MCF 10A (cell line): ENCODE data around the gene PUS1. TPM values are rescaled to one million over a fixed set of nuclear protein-coding genes. Genes with fewer than 3 reads are reported as not detected.

ENCODE experiments used
- BruUV-seq: library from RNA; stranded (reverse); fragments of 400-500 nt; replicated peaks from 2 replicates; lab custom pipeline; 2021; lab: Mats Ljungman, UMichigan
- CTCF ChIA-PET: fragments of 300-600 bp; sonication (Branson Sonifier 250); formaldehyde crosslinking; extraction: SDS; loops from one replicate; lab custom pipeline; 2021; ENCODE audit warnings: antibody characterized with exemption, inconsistent platforms; lab: Yijun Ruan, JAX
- POLR2A ChIA-PET: fragments of 300-600, 350-650 bp; sonication (Branson Sonifier 250); formaldehyde crosslinking; extraction: SDS; loops from one replicate; lab custom pipeline; 2020; ENCODE audit warnings: antibody characterized with exemption, inconsistent platforms; lab: Yijun Ruan, JAX
- DNase-seq: peaks from one replicate; pipeline ENCODE4 v3.0.0-alpha.2; 2018; ENCODE audit not compliant: unreplicated experiment
- H3K27ac Mint-ChIP-seq: one replicate; pipeline ENCODE4 v1.8.0; 2022; ENCODE audit warnings: mild to moderate bottlenecking, low read depth, mixed read lengths; ENCODE audit not compliant: unreplicated experiment
- H3K27me3 Mint-ChIP-seq: one replicate; pipeline ENCODE4 v1.8.0; 2022; ENCODE audit warnings: mixed read lengths; ENCODE audit not compliant: insufficient read depth, unreplicated experiment
- H3K36me3 Mint-ChIP-seq: one replicate; pipeline ENCODE4 v1.8.0; 2022; ENCODE audit warnings: mild to moderate bottlenecking, moderate library complexity, mixed read lengths; ENCODE audit not compliant: insufficient read depth, unreplicated experiment
- H3K4me1 Mint-ChIP-seq: one replicate; pipeline ENCODE4 v1.8.0; 2022; ENCODE audit warnings: mixed read lengths; ENCODE audit not compliant: insufficient read depth, unreplicated experiment
- H3K4me3 Mint-ChIP-seq: one replicate; pipeline ENCODE4 v1.8.0; 2022; ENCODE audit warnings: mild to moderate bottlenecking, moderate library complexity, mixed read lengths; ENCODE audit not compliant: unreplicated experiment
- H3K9me3 Mint-ChIP-seq: one replicate; pipeline ENCODE4 v1.8.0; 2022; ENCODE audit warnings: mixed read lengths; ENCODE audit not compliant: unreplicated experiment
- CTCF ChIP-seq: fragments of 200-600 bp; IDR thresholded peaks from one replicate; pipeline ENCODE4 v1.8.0; 2022; ENCODE audit warnings: antibody characterized with exemption, mild to moderate bottlenecking; ENCODE audit not compliant: unreplicated experiment
- intact Hi-C: fragments of 100-400 bp; cut with micrococcal nuclease; formaldehyde crosslinking; loops from 2 replicates; pipeline ENCODE4 v1.14.1; 2022
- total RNA-seq: library from RNA; stranded (reverse); gene quantifications from 2 replicates; pipeline ENCODE4 v1.2.3, GENCODE V29; 2022

PUS1 gene
- total RNA-seq, 1 experiment from 2014 or later = 72.3 TPM

GRCh38 chr12:131894313-131894860, 34.7 kb upstream of the PUS1 start, which contains the start of gene ULK1:
Gene ULK1 (plus strand): TSS chr12:131894622. CDS start chr12:131895002, 380 bp downstream.
- TF ChIP-seq CTCF = no peak
- H3K4me1 Mint-ChIP-seq = no peaks in the 10 kb centered on the region
- H3K9me3 Mint-ChIP-seq = no peaks in the 10 kb centered on the region
- CTCF ChIA-PET = no interaction called here
- POLR2A ChIA-PET = no interaction called here
- intact Hi-C loops = loop anchor here (2.0 kb wide), 1 partner anchor 64 kb away; no protein-coding TSS in a partner anchor
- H3K36me3 Mint-ChIP-seq = peaks cover 15% of the 10 kb centered on the region
- H3K27me3 Mint-ChIP-seq = no peaks in the 10 kb centered on the region
- no TSS peak for BruUV-seq
- peak; percentile 86 for DNase-seq
- peak within 1 kb of the TSS; percentile 80 for H3K4me3 Mint-ChIP-seq
- H3K27ac Mint-ChIP-seq = peak within 1 kb of the TSS; percentile 90

GRCh38 chr12:131894981-131895639, 34.0 kb upstream of the PUS1 start:
- no peak for TF ChIP-seq CTCF
- intact Hi-C loops = loop anchor here (2.0 kb wide), 1 partner anchor 64 kb away; no protein-coding TSS in a partner anchor
- Mint-ChIP-seq H3K36me3 (peaks cover 19% of the 10 kb centered on the region), H3K4me3 (peak overlapping the region; percentile 80), H3K9me3 (no peaks in the 10 kb centered on the region), H3K27me3 (no peaks in the 10 kb centered on the region), H3K4me1 (peaks cover 1% of the 10 kb centered on the region), H3K27ac (peak overlapping the region; percentile 90)
- CTCF ChIA-PET = no interaction called here
- POLR2A ChIA-PET = interaction anchor here (1.7 to 2.6 kb wide), 4 partner anchors 12 to 55 kb away, joined by 9 to 14 read pairs (median 10); partner anchors contain the start of genes EP400 and PUS1
- DNase-seq = peak; percentile 27
- no TSS peak for BruUV-seq

- no peak for TF ChIP-seq CTCF
- Mint-ChIP-seq H3K27me3 (no peaks in the 10 kb centered on the region), H3K9me3 (no peaks in the 10 kb centered on the region), H3K36me3 (peaks cover 23% of the 10 kb centered on the region), H3K27ac (peak overlapping the region; percentile 90), H3K4me1 (peaks cover 7% of the 10 kb centered on the region), H3K4me3 (peak overlapping the region; percentile 80)
- intact Hi-C loops = loop anchor here (1.0 to 2.0 kb wide), 3 partner anchors 33 to 65 kb away; partner anchors contain the start of gene PUS1
- no peak for DNase-seq
- POLR2A ChIA-PET = interaction anchor here (0.7 to 2.6 kb wide), 10 partner anchors 13 to 676 kb away, joined by 3 to 14 read pairs (median 7); partner anchors contain the start of genes EP400 and PUS1
- TSS peak; percentile 35 for BruUV-seq
- CTCF ChIA-PET = interaction anchor here (0.6 to 0.8 kb wide), 2 partner anchors 13 to 28 kb away, joined by 4 to 5 read pairs; no protein-coding TSS in a partner anchor
These were observed 33.4 kb upstream of the PUS1 start for GRCh38 chr12:131895640-131896079.
